HG02678 (cell line): ENCODE measurements around the gene URB2.
"Not testable (repeated sequence)": the region's sequence is repeated elsewhere in the genome, so short reads cannot be mapped to it uniquely, and the experiment has no call there.

Experiments used
- ATAC-seq: cut with Tn5 transposase; IDR thresholded peaks from one replicate; pipeline ENCODE4 v1.9.1; 2021; ENCODE audit warnings: mild to moderate bottlenecking, moderate library complexity; ENCODE audit not compliant: unreplicated experiment

URB2 gene

GRCh38 chr1:229689904-229690303, 63.9 kb downstream of the URB2 start:
- no peak for ATAC-seq

GRCh38 chr1:229690662-229691061, 64.6 kb downstream of the URB2 start:
- ATAC-seq: no peak

- ATAC-seq: no peak
Measured at GRCh38 chr1:229691362-229691761, 65.3 kb downstream of the URB2 start.

GRCh38 chr1:229693129-229693900, 67.3 kb downstream of the URB2 start:
- ATAC-seq: peak; percentile 76

- ATAC-seq: no peak
Measured at GRCh38 chr1:229694053-229694693, 68.1 kb downstream of the URB2 start.

- no peak for ATAC-seq
Measured at GRCh38 chr1:229696385-229696784, 70.3 kb downstream of the URB2 start.

DNA sequence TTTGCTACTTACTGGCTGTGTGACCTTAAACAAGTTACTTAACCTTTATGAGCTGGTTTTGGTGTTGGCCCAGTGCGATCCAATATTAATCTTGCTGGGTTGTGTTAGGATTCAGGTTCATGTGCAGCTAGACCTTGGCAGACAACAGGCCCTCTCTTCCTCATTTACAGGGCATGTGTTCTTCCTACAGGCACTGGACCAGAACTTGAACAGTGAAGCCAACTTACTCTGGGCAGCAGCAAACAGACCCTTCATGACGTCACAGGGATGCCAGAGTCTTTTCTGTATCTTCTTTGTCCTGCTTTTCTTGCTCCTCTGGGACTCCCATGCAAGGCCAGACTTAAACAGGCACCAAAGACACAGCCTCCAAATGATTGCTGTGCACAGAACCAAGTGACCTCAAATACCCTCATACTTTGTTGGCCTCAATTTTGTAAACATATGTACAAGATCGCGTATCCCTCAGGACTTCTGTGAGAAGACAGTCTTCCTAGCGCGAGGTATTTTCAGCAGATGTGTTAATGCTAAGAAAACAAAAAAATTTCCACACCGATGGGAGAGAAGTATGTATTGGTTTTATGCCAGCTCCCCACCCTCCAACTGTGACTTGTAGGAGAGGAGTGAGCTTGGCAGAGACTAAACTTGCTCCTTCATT, 73.7 kb downstream of the URB2 start:
- no peak for ATAC-seq

DNA sequence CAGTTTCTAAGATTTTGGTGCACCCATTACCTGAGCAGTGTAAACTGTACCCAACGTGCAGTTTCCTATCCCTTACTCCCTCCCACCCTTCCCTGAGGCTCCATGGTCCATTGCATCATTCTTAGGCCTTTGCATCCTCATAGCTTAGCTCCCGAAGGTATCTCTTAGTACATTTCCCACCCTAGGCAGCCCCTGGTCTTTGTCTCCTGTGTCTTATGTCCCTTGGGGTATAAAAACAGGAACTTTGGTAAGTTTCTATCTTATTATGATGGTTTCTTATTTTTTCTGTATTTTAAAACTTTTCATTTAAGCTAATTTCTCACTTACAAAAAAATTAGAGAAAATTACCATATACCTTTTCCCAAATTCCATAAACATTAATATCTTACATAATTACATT, 78.1 kb downstream of the URB2 start:
- no peak for ATAC-seq

- not testable (repeated sequence) for ATAC-seq
Measured at GRCh38 chr1:229705152-229705551, 79.1 kb downstream of the URB2 start.

GRCh38 chr1:229707127-229707526, 81.1 kb downstream of the URB2 start:
- not testable (repeated sequence) for ATAC-seq

DNA sequence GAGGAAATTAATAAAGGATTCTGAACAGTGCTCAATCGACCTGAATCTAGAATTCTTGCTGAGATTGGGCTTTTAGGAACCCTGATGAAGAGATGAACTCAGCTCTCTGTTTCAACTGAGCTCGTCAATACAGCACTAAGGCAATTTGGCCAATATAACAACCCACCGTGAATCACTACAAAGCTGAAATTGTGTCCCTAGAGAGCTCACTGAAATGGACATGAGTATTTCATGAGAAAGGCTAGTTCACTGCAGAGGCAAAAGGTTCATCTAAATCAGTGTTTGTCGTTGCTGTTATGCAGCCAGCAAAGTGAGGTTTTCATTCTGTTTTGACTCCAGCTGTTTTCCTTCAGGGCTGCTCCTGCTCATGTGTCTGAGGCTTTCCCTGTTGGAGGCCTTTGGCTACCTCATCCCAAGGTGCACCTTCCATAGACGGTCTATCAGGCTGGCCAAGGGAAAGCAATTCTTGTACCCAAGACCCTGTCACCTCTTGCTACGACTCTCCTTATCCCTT, 83.5 kb downstream of the URB2 start:
- ATAC-seq: no peak
